Posterior cingulate gyrus (tissue), 11 donors: Measurements from ENCODE around the gene BASP1.
"Not testable (repeated sequence)": the region's sequence is repeated elsewhere in the genome, so short reads cannot be mapped to it uniquely, and the experiment has no call there.

Experiments
- DNase-seq, 10 donors: peaks; one replicate each; pipeline versions ENCODE4 v3.0.0 to v3.0.0-alpha.2; 2020 to 2021; ENCODE audit warnings: mixed read lengths in 3 of 10
- intact Hi-C: fragments of 100-400 bp; cut with DNase I; formaldehyde crosslinking; loops from one replicate; pipeline ENCODE4 v1.15.1; 2023

Gene BASP1

DNA sequence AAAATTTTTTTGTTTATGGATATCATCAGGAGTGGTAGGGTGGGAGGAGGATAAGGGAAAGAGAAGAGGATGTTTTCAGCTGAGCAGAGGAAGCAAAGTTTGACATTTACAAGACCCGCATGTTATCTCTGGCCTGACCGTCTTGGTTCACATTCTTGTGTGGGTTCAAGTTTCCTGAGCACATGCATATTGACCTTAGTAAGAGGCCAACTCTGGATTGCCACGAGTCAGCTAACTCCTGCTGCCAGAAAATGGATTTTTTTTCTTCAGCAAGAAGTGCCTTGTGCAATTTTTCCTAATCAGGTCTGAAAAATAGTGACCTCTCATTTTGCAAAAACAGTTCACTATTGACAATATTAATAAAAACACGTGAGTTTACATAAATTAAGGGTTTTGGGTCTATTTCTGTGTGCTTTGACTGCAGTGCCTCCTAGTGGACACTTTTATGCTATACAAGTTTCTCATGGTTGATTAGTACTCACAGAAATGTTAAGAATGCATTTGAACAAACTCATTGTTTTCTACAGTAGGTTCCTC lies 27.1 kb upstream of the BASP1 start:
- peak in 1 of 10 donors; percentile 26 for DNase-seq
- intact Hi-C loops, result loop anchor here (10.0 kb wide), 2 partner anchors 506 to 706 kb away; no protein-coding TSS in a partner anchor

DNA sequence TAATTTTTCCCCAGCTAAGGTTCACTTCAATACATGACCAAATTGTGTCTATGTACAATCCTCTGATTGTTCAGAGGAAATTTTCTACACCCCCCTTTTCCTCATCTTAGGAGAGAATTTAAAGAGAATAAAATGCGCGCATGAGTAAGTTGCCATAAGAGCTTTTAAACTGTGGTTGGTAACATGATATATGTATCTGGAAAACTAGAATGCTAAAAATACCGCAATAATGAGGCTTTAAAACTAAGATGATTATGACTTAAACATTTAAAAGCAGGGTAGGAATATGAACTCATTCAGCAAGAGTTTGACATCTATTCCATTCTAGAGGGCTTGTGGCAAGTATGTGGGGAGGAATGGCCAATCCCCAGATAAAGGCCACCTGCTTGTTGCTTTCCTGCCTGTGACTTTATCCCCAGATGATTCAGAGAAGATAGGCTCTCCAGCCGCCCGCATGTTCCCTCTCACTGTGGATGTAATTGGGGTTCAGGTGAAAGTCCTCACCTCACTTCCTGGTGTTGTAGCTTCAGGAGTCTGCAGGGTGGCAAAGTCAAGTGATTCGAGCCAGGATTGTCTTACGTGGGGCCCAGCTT lies 26.5 kb upstream of the BASP1 start:
- DNase-seq, result peak in 1 of 10 donors; percentile 50
- intact Hi-C loops, result loop anchor here (10.0 kb wide), 2 partner anchors 506 to 706 kb away; no protein-coding TSS in a partner anchor

DNA sequence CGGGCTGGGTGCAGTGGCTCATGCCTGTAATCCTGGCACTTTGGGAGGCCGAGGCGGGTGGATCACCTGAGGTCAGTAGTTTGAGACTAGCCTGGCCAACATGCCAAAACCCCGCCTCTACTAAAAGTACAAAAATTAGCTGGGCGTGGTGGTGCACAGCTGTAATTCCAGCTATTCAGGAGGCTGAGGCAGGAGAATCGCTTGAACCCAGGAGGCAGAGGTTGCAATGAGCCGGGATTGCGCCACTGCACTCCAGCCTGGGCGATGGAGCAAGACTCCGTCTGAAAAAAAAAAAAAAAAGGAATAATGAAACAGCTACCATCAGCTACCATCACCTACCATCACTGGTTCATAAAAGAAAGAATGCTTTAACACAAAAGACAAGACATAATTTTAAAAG lies 25.9 kb upstream of the BASP1 start:
- intact Hi-C loops, result loop anchor here (10.0 kb wide), 2 partner anchors 507 to 707 kb away; no protein-coding TSS in a partner anchor
- not testable (repeated sequence) for DNase-seq

DNA sequence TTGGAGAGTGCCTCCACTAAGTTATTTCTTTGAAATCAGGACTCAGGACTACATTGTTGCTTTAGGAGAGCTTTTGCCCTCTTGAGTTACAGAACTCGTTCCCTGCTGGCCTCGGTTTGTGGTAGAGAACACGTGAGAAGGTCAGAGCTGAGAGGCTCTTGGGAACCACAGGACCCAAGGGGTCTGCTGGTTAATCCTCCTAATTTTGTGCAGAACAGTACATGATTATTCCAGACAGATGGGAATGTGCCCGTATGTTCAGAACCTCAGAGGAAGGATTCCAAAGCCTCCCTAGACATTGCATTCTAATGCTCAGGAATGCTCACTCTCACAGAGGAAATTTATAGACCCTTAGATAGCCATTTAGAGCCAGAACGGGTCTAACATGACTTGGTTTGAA lies 25.2 kb upstream of the BASP1 start:
- intact Hi-C loops, result loop anchor here (10.0 kb wide), 2 partner anchors 507 to 707 kb away; no protein-coding TSS in a partner anchor
- DNase-seq, result no peak

DNA sequence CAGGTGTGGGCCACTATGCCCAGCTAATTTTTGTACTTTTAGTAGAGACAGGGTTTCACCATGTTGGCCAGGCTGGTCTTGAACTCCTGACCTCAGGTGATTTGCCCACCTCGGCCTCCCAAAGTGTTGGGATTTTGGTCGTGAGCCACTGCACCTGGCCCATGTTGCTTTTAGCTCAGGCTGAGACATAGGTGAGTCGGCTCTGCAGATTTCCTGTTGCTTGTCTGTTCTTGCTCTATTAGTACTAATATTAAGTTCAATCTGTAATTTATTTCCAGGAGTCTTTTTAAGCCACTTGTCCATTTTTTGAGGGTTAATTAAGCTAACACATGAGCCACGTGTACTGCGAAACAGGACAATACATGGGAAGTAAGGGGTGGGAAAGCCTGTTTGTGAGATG lies 21.4 kb upstream of the BASP1 start:
- no peak for DNase-seq
- intact Hi-C loops, result loop anchor here (10.0 kb wide), 2 partner anchors 511 to 711 kb away; no protein-coding TSS in a partner anchor

DNA sequence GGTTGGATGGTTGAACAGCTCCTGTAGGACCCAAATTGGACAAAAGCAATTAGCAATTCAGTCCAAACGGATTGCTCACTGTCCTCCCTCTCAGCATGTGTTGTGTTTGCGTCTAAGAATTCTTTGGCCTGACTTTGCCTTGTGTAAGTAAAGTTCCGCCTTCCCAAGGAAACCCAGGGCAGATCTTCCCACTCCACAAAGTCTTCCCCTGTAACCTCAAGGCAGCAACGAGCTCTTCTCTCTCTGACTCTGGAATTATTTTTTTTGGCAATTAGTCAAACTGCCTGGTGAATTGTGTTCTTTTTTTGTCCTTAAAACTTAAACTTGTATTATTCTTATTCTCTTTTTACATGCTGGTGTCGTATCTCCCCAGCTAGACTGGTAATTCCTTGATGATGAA lies 20.7 kb upstream of the BASP1 start:
- intact Hi-C loops, result loop anchor here (10.0 kb wide), 2 partner anchors 512 to 712 kb away; no protein-coding TSS in a partner anchor
- DNase-seq, result no peak

DNA sequence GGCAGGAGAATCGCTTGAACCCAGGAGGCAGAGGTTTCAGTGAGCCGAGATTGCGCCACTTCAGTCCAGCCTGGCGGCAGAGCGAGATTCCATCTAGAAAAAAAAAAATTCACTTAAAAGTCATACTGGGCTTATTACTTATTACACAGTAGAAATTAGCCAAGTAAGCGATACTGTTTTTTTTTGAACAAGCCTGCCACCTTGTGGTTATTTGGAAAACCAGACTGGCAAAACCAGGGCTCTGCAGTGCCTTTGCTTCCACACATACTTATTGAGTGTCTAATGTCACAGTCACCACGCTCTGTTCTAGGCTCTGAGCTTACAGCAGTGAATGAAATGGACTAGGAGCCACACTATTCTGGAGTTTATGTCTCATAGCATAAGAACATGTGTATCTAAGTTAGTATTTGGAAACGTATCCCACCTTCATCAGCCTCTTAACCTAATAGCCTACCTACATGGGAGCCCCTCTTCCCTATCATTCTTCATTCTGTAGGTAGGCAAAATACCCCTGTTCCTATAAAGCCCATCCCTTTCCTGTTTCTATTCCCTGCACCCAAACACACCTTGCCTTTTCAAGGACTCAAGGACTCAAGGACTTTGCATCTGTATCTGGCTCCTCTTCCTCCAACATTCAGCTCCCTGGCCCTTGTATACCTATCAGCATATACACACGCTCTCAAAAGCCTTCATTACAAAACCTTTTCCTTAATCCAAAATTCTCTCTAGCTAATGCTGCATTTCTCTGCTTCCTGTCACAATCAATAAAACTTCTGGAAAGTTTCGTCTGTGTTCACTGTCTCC lies 13.9 kb upstream of the BASP1 start:
- DNase-seq, result peak in 2 of 10 donors; percentile 21 to 48
- intact Hi-C loops, result no loop called here

DNA sequence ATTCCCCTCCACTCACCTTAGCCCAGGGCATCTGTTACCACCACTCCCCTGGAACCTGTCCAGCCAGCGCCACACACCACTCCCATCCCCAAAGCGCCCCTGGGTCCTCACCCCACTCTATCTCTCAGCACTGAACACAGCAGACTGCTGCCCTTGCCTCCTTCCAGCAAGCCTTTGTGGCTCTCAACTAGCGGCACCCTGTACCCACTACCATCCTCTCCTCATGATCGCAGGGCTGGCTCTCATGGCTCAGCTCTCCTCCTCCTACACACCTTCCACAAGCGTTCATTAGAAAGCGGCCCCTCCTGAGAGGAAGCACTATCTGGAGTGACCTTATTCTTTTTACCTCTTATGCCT lies 13.3 kb upstream of the BASP1 start:
- peak in 2 of 10 donors; percentile 67 to 77 for DNase-seq
- intact Hi-C loops, result no loop called here

DNA sequence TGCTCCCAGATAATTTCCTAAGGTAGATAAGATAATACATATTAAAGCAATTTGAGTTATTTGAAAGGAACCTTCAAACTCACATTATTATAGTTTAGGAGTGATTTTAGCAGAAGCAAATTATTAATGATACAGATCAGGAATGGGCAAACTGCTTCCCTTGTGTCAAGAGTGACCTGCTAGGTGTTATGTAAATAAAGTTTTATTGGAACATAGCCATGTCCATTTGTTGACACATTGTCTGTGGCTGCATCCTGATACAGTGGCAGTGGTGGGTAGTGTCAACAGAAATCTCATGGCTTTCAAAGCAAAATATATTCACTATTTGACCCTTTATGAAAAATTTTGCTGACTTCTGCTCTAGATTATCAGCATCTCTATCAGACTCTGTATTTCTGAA lies 11.4 kb upstream of the BASP1 start:
- intact Hi-C loops, result no loop called here

DNA sequence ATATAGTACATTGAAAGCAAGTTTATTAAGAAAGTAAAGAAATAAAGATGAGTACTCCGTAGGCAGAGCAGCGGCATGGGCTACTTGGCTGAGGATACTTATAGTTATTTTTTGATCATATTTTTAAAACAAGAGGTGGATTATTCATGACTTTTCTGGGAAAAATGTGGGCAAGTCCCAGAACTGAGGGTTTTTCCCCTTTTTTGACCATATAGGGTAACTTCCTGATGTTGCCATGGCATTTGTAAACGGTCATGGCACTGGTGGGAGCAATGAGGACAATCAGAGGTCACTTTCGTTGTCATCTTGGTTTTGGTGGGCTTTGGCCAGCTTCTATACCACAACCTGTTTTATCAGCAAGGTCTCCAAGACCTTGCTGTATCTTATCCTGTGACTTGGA lies 5.2 kb upstream of the BASP1 start:
- no peak for DNase-seq
- intact Hi-C loops, result no loop called here

More for the DNA sequence above, 11.4 kb upstream of the BASP1 start:
- no peak for DNase-seq

DNA sequence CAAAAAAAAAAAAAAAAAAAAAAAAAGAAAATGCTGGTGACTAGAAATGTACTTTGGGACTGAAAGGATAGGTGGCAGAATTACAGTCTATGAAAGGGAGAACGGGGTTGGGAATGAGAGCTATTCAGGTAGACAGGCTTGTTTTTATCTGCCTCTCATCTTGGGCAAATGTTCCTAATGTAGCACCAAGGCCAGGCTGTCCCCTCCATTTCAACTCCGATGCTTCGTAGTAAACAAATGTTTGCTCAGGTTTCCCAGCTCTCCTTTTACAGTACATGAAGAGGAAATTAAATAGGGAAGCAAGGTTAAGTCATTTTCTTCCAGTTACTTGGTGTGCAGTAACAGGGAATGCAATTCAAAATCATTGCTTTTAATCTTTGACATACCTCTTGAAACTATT lies 4.4 kb upstream of the BASP1 start:
- intact Hi-C loops, result no loop called here
- no peak for DNase-seq

DNA sequence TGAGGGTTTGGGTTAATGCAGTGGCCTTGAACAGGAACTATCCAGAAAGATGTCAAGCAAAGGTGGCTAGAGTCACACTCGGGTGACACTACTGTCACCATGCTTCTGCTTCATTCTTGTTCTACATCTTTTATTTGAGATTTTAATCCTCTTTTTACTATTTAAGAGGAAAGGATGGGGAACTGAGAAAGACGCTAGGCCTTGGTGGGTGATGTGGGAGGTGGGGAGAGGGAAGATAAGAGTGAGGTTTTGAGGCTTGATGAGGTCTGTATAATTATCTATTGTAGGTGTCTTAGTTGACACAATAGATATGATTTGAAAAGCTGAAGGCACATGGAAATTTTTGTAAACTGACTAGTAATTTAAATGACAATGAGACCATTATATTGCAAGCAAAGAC lies 3.5 kb upstream of the BASP1 start:
- intact Hi-C loops, result no loop called here
- no peak for DNase-seq

DNA sequence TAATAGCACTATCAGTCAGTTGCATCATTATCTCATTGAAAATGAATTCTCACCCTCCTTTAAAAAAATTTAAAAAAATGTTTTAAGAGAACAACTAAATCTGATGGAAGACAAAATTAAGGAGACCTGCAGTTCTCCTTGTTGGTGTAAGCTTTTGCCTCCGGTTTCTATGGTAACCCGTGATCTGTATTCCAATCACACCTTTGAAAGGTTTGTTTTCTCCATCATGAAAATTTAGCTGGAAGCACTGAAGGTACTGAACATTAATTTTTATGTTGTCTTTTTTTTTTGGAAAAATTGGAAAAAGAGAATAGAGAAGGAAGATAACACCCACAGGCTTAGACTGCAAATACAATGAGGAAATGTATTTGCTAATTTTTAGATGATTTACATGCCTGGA lies 2.5 kb upstream of the BASP1 start:
- intact Hi-C loops, result no loop called here
- no peak for DNase-seq

DNA sequence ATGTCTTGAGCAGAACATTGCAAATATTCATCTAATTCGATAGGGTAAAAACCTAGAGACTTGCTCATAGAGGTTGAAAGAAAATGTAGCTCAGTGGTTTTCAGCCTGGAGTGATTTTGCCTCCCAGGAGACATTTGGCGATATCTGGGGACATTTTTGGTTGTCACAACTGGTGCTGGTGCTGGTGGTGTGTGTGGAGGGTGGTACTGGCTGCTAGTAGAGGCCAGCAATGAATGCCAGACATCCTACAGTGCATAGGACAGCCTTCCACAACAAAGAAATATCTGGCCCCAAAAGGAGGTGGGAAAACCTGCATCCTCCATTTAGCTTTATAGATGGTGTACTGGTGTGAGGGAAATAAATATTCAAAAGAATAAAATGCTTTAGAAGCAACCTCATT lies 2.1 kb upstream of the BASP1 start:
- intact Hi-C loops, result no loop called here
- no peak for DNase-seq

DNA sequence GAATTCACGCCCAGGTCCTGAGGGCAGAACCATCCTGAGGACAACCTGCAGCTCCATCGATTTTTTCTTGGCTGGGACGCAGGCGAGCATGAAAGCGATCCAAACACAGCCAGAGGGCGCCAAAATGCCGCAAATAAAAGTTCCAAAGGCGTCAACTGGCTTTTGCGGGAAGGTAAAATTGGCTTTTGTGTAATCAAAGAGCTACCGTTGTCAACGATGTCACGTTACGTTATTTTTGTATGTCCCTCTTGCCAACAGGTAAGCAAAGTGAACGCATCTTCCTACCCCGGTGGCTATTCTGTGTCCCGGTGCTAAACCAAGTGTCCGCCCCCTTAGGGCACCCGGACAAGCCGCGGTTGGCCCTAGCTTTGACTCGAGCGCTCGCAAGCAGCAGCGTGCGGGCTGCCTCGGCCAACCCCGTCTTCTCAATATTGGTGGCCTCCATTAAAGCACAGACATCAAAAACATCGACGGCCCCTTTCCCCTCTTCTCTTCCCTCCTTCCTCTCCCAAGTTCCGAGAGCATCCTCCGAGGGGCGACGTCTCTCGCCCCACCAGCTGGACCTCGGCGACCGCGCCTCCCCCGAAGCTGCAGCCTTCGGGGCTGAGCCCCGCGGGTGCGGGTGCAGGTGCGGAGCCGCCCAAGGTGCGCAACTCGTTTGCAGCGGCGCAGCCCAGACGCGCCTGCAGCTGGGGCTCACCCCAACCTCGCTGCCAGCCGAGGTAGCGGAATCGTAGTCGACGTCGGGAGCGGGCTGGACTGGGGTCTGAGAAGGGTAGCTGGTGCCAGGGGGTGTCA lies 1.1 kb upstream of the BASP1 start:
- peak; percentile 67 to 96 (median 81) for DNase-seq
- intact Hi-C loops, result loop anchor here (1.0 to 2.0 kb wide), 3 partner anchors 896 to 1098 kb away; no protein-coding TSS in a partner anchor

DNA sequence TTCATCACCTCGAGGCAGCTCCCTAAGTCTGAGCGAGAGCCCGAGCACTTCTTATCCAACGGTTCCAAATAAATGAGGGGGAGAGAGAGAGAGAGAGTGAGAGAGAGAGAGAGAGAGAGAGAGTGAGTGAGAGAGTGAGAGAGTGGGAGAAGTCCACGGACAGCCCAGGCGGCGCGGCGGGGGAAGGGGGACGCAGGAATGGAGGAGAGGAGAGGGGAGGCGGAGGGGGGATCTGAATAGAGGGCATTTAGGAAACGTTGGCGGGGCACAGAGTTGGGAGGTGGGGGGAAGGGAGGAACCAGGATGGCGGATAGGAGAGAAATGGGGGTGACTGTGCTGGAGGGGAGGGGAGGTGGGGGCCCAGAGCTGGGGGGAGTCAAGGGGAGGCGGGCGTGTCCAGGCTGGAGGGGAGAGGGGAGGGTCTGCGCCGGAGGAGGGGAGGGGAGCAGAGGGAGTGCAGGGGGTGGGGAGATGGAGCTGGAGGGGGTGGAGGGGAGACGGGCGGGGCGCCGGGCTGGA lies 398 bp upstream of the BASP1 start:
- DNase-seq, result peak in 7 of 10 donors; percentile 31 to 90 (median 40)
- intact Hi-C loops, result loop anchor here (1.0 to 2.0 kb wide), 3 partner anchors 896 to 1097 kb away; no protein-coding TSS in a partner anchor

DNA sequence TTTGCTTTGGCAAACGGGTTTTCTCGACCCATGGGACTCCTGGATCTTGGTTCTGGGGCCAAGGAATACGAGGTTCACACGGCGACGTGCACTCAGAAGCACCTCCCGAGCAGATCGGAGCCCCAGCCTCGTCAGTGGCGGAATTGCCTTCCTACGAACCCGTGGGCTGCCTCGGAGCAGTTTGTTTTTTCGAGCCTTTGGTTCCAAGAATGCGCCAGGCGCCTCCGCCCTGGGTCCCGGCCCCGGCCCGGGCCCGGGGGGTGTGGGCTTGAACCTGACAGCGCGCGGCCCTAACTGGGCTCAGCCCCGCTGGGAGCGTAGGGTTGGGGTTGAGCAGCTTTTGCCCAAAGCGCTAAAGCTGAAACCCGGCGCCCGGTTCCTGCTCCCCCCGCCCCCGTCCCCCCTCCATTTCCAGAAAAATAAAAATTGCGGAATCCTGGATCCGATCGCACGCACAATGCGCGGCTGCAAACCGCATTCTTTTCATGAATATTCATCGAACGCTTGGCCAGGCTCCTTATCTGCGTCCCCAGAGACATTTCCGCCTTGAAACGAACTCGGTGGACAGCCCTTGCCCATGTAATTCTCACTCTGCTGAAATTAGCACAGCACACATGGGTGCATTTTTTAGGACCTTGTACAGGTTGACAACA lies 1.0 kb downstream of the BASP1 start:
- DNase-seq, result peak in 7 of 10 donors; percentile 17 to 84 (median 42)
- intact Hi-C loops, result no loop called here

DNA sequence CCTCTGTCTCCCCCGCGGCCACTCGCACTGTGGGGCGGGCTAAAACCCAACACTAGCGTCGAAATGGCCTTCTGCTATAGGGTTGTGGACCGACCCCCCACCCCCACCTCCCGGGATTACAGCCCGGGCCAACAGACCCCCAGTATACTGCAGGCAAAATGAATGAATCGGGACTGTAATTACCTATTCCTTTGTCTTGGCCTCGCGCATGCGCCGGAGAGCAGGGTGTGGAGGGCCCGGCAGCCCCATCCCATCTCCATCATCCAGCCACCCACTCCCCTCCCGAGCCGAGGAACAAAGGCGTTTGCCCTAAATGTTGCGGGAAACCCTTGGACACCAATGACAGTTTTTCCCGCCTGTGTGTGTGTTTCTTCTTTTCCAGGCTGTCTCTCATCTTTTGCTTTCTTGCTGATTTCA lies 1.6 kb downstream of the BASP1 start:
- intact Hi-C loops, result no loop called here
- DNase-seq, result peak in 9 of 10 donors; percentile 24 to 93 (median 60)

DNA sequence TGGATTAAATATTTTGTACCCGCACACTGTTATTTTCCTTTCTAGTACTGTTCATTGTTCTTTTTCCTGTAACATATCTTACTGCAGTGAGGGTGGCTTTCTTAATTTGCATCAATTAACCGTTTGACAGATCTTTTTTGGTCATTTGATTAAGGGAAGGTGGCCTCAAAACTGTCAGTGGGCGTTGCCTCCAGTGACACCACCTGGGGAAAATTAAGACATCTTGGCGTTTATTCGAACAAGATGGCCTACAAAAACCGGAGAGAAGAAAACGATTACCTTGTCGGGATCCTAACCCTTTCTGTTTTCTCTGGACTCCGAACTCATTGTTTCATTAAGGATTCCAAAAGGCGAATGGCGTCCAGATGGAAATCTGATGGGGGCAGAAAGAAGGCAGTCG lies 2.0 kb downstream of the BASP1 start:
- intact Hi-C loops, result no loop called here

DNA sequence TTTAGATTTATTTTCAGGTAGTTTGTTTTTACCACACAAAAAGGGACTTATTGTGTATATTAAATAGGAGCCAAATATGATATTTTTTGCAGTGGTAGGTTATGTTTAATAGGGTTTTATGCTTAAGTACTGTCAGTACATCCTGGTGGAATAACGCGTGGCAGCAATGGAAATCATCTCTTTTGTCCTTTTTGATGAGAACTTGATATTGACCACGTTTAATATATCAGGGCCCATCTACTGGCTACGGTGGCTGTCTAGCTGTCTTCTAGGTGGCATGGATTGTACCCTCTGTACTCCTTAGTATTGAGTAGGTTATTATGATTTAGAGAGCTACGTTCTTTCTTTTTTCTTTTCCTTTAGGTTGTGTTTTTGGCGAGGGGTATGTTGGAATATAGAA lies 2.6 kb downstream of the BASP1 start:
- no peak for DNase-seq
- intact Hi-C loops, result loop anchor here (10.0 kb wide), 1 partner anchor 185 kb away; no protein-coding TSS in a partner anchor

More for the DNA sequence above, 2.0 kb downstream of the BASP1 start:
- DNase-seq, result no peak
